Vagina (tissue), 2 donors: ENCODE data around the gene SNX21. TPM values are rescaled to one million over a fixed set of nuclear protein-coding genes. Genes with fewer than 3 reads are reported as not detected.

Experiments
- DNase-seq, 2 donors: peaks; one replicate each; pipeline ENCODE4 v3.0.0-alpha.2; 2017; ENCODE audit errors: extremely low spot score in 2 of 2
- H3K27ac ChIP-seq: fragments of 200-600 bp; sonication (generic); one replicate; pipeline ENCODE4 v1.5.1; 2019
- H3K27me3 ChIP-seq: fragments of 200-600 bp; sonication (generic); one replicate; pipeline ENCODE4 v1.5.1; 2019
- H3K36me3 ChIP-seq, 2 donors: fragments of 200-600 bp; sonication (generic); one replicate each; pipeline ENCODE4 v1.5.1; 2017 to 2019
- H3K4me1 ChIP-seq: fragments of 200-600 bp; sonication (generic); one replicate; pipeline ENCODE4 v1.5.1; 2019
- H3K4me3 ChIP-seq, 2 donors: fragments of 200-600 bp; sonication (generic); 1 replicate in 1 of 2; 2 replicates in 1 of 2; pipeline ENCODE4 v1.5.1; 2016 to 2019
- H3K9me3 ChIP-seq: fragments of 200-600 bp; sonication (generic); one replicate; pipeline ENCODE4 v1.5.1; 2019
- CTCF ChIP-seq, 3 experiments: fragments of 450-650 bp in 2 of 3; fragments of 200-600 bp in 1 of 3; sonication (generic) in 1 of 3; IDR thresholded peaks; one replicate each; pipeline ENCODE4 v1.5.1; 2017 to 2019; ENCODE audit warnings: antibody characterized with exemption in 3 of 3, mild to moderate bottlenecking in 2 of 3, moderate library complexity in 2 of 3
- POLR2A ChIP-seq, 2 donors: fragments of 450-650 bp; IDR thresholded peaks; one replicate each; pipeline ENCODE4 v1.6.1; 2017; ENCODE audit warnings: antibody characterized with exemption in 2 of 2, mild to moderate bottlenecking in 2 of 2, moderate library complexity in 2 of 2
- POLR2AphosphoS5 ChIP-seq, 2 donors: sonication (generic); formaldehyde crosslinking; IDR thresholded peaks; one replicate each; pipeline ENCODE4 v1.9.0; 2017; ENCODE audit warnings: antibody characterized with exemption in 2 of 2, mild to moderate bottlenecking in 2 of 2, low read depth in 1 of 2; ENCODE audit not compliant: insufficient read depth in 1 of 2
- intact Hi-C: fragments of 100-400 bp; cut with DNase I; formaldehyde crosslinking; loops from one replicate; pipeline ENCODE4 v1.15.1; 2023
- total RNA-seq: library from RNA; depleted of rRNA; stranded (reverse); fragments of >200 nt; gene quantifications from one replicate; pipeline ENCODE4 v1.2.3, GENCODE V29; 2016

Gene SNX21
- total RNA-seq, 1 donor from 2014 or later, result 145 TPM

GRCh38 chr20:45883100-45883469 is 49.5 kb downstream of the SNX21 start:
- H3K36me3 ChIP-seq, result peaks cover 0 to 24% of the 10 kb centered on the region in 2 donors
- intact Hi-C loops, result loop anchor here (10.0 kb wide), 1 partner anchor 68 kb away; the partner anchor contains the start of gene UBE2C
- H3K4me3 ChIP-seq, result no peak overlapping the region
- DNase-seq, result no peak
- no peak overlapping the region for H3K27ac ChIP-seq
- no peaks in the 10 kb centered on the region for H3K27me3 ChIP-seq
- peaks cover 29% of the 10 kb centered on the region for H3K4me1 ChIP-seq
- no peaks in the 10 kb centered on the region for H3K9me3 ChIP-seq
- TF ChIP-seq POLR2AphosphoS5 (IDR thresholded peaks at IDR 0.05; ENCODE audit: insufficient read depth in 1 of 2, low read depth in 1 of 2) (no peak), POLR2A (IDR thresholded peaks at IDR 0.05) (no peak), CTCF (IDR thresholded peaks at IDR 0.05) (no peak)

GRCh38 chr20:45886590-45887345 is 53.2 kb downstream of the SNX21 start:
- Histone ChIP-seq H3K9me3 (no peaks in the 10 kb centered on the region), H3K36me3 (peaks cover 0 to 20% of the 10 kb centered on the region in 2 donors), H3K4me1 (peaks cover 43% of the 10 kb centered on the region), H3K4me3 (no peak overlapping the region), H3K27ac (no peak overlapping the region), H3K27me3 (no peaks in the 10 kb centered on the region)
- intact Hi-C loops, result loop anchor here (10.0 kb wide), 1 partner anchor 72 kb away; the partner anchor contains the start of gene UBE2C
- TF ChIP-seq CTCF (IDR thresholded peaks at IDR 0.05), result no peak
- TF ChIP-seq POLR2A (IDR thresholded peaks at IDR 0.05), result no peak
- TF ChIP-seq POLR2AphosphoS5 (IDR thresholded peaks at IDR 0.05; ENCODE audit: insufficient read depth in 1 of 2, low read depth in 1 of 2), result no peak
- no peak for DNase-seq

DNA sequence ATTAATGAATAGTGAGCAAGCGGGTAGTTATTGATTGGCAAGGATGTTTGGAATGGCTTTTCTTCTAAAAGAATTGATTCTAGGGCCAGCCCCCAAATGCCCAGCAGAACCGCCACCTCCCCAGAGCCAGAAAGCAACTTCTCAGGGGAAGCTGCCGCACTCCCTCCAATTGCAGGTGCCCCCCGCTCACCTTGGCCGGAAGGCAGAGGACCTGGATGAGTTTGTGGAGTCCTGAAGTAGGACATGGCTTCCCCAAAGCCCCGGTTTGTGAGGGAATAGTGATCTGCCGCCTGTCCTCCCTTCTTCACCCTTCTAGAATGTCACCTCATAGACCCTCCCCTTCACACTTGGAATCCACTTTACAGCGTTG is 53.7 kb downstream of the SNX21 start, which contains the start of gene SPATA25:
TSS of gene SPATA25 (minus strand) at position 277 of the 370 bp plus-strand sequence. CDS start at position 245, 32 bp downstream.
- H3K4me3 ChIP-seq, result no peak within 1 kb of the TSS
- H3K27me3 ChIP-seq, result no peaks in the 10 kb centered on the region
- no peaks in the 10 kb centered on the region for H3K9me3 ChIP-seq
- intact Hi-C loops, result loop anchor here (10.0 kb wide), 1 partner anchor 73 kb away; the partner anchor contains the start of gene UBE2C
- peaks cover 0 to 20% of the 10 kb centered on the region in 2 donors for H3K36me3 ChIP-seq
- no peak within 1 kb of the TSS for H3K27ac ChIP-seq
- H3K4me1 ChIP-seq, result peaks cover 43% of the 10 kb centered on the region
- no peak for TF ChIP-seq CTCF (IDR thresholded peaks at IDR 0.05)
- TF ChIP-seq POLR2A (IDR thresholded peaks at IDR 0.05), result no peak
- no peak for TF ChIP-seq POLR2AphosphoS5 (IDR thresholded peaks at IDR 0.05; ENCODE audit: insufficient read depth in 1 of 2, low read depth in 1 of 2)
- no peak for DNase-seq

GRCh38 chr20:45888681-45889080 is 55.1 kb downstream of the SNX21 start:
- H3K36me3 ChIP-seq, result peaks cover 0 to 11% of the 10 kb centered on the region in 2 donors

More at GRCh38 chr20:45888681-45889080, 55.1 kb downstream of the SNX21 start:
- no peak overlapping the region for H3K4me3 ChIP-seq
- peaks cover 51% of the 10 kb centered on the region for H3K4me1 ChIP-seq
- intact Hi-C loops, result loop anchor here (10.0 kb wide), 1 partner anchor 74 kb away; the partner anchor contains the start of gene UBE2C
- no peaks in the 10 kb centered on the region for H3K9me3 ChIP-seq
- H3K27ac ChIP-seq, result no peak overlapping the region
- H3K27me3 ChIP-seq, result no peaks in the 10 kb centered on the region
- TF ChIP-seq CTCF (IDR thresholded peaks at IDR 0.05), result no peak
- TF ChIP-seq POLR2AphosphoS5 (IDR thresholded peaks at IDR 0.05; ENCODE audit: insufficient read depth in 1 of 2, low read depth in 1 of 2), result no peak
- no peak for TF ChIP-seq POLR2A (IDR thresholded peaks at IDR 0.05)
- no peak for DNase-seq
